Stimulated activated memory B cell treated with anti-CD40 and anti-IgM and Interleukin-4, amounts not matched to agents 10 μg/mL and 1 μg/mL and 100 μg/mL, for 72 hours (primary cell): ENCODE measurements around the gene DIO1.
A peak's percentile ranks its signal among the peaks of the same experiment; 100 is the strongest.

Experiments used
- ATAC-seq: fragments of 150-1000 bp; cut with Tn5 transposase; 2 replicates; pipeline ENCODE4 v1.10.0; 2021
- H3K27ac Mint-ChIP-seq: one replicate; pipeline ENCODE4 v1.8.0; 2022; ENCODE audit warnings: mild to moderate bottlenecking, mixed read lengths
- H3K27me3 Mint-ChIP-seq: one replicate; pipeline ENCODE4 v1.8.0; 2022; ENCODE audit warnings: mixed read lengths
- H3K36me3 Mint-ChIP-seq: one replicate; pipeline ENCODE4 v1.8.0; 2022; ENCODE audit warnings: mixed read lengths
- H3K4me1 Mint-ChIP-seq: one replicate; pipeline ENCODE4 v1.8.0; 2022; ENCODE audit warnings: mixed read lengths
- H3K4me3 Mint-ChIP-seq: one replicate; pipeline ENCODE4 v1.8.0; 2022; ENCODE audit warnings: mild to moderate bottlenecking, moderate library complexity, mixed read lengths
- H3K9me3 Mint-ChIP-seq: one replicate; pipeline ENCODE4 v1.8.0; 2022; ENCODE audit warnings: mixed read lengths

DIO1 gene

GRCh38 chr1:53911442-53911841, 17.5 kb downstream of the DIO1 start:
- no peak for ATAC-seq
- no peak overlapping the region for H3K27ac Mint-ChIP-seq
- H3K27me3 Mint-ChIP-seq = no peaks in the 10 kb centered on the region

DNA sequence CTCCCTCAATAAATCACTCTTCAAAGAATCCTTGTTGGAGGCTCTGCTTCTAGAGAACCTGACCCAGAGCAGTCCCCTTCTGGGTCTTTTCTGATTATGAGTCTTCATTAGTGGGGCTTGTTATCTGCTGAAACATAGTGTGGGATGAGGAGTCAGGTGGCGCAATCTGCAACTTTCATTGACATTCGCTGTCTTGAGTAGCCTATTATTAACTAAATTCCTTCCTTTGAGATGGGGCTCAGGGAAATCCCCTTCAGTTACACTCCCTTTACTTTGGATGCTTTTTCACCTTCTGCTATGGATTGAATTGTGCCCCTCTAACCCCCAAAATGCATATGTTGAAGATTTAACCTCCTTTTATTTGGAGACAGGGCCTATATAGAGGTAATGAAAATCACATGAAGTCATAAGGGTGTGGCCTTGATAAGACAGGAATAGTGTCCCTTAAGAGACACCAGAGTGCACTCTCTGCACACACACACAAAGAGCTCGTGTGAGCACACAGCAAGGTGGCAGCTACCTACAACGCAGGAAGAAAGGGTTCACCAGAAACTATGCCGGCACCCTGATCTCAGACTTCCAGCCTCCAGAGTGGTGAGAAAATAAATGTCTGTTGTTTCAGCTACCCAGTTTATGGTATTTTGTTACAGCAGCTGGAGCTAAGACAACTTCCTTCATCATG, 19.5 kb downstream of the DIO1 start:
- Mint-ChIP-seq H3K27ac (no peak overlapping the region), H3K27me3 (no peaks in the 10 kb centered on the region), H3K4me1 (no peaks in the 10 kb centered on the region), H3K36me3 (peaks cover 24% of the 10 kb centered on the region), H3K4me3 (no peak overlapping the region), H3K9me3 (no peaks in the 10 kb centered on the region)
- ATAC-seq = no peak

More at GRCh38 chr1:53911442-53911841, 17.5 kb downstream of the DIO1 start:
- Mint-ChIP-seq H3K4me1 (no peaks in the 10 kb centered on the region), H3K4me3 (no peak overlapping the region), H3K36me3 (peaks cover 14% of the 10 kb centered on the region), H3K9me3 (no peaks in the 10 kb centered on the region)

DNA sequence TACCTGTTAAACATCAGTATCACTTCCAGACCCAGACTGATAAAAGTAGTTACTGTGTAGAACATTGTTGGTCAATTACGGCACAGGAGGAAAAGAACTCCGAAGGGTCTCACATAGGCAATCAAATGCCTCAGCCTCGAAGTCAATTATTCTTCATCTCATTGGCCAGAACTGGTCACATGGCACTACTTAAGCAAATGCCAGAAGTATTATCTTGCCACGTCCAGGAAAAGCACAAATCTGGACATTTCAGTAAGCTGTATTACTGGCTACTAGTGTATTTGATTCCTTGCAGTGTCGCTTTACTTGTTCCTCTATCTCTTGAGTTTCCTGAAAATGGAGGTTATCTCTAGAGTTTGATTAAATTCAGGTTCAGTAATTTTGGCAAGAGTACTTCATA, 24.4 kb downstream of the DIO1 start:
- no peak overlapping the region for H3K4me3 Mint-ChIP-seq
- ATAC-seq = no peak
- no peak overlapping the region for H3K27ac Mint-ChIP-seq
- no peaks in the 10 kb centered on the region for H3K27me3 Mint-ChIP-seq
- no peaks in the 10 kb centered on the region for H3K9me3 Mint-ChIP-seq
- H3K4me1 Mint-ChIP-seq = no peaks in the 10 kb centered on the region
- H3K36me3 Mint-ChIP-seq = peaks cover 39% of the 10 kb centered on the region

- no peaks in the 10 kb centered on the region for H3K27me3 Mint-ChIP-seq
- no peaks in the 10 kb centered on the region for H3K9me3 Mint-ChIP-seq
- peaks cover 42% of the 10 kb centered on the region for H3K36me3 Mint-ChIP-seq
- no peak overlapping the region for H3K4me3 Mint-ChIP-seq
- ATAC-seq = no peak
- H3K27ac Mint-ChIP-seq = no peak overlapping the region
- no peaks in the 10 kb centered on the region for H3K4me1 Mint-ChIP-seq
These were observed 25.7 kb downstream of the DIO1 start for GRCh38 chr1:53919675-53920066.

GRCh38 chr1:53927376-53927881, 33.4 kb downstream of the DIO1 start:
- Mint-ChIP-seq H3K27me3 (no peaks in the 10 kb centered on the region), H3K27ac (no peak overlapping the region), H3K4me1 (no peaks in the 10 kb centered on the region), H3K36me3 (peaks cover 51% of the 10 kb centered on the region), H3K9me3 (no peaks in the 10 kb centered on the region), H3K4me3 (no peak overlapping the region)
- ATAC-seq = no peak

GRCh38 chr1:53929246-53929960, 35.4 kb downstream of the DIO1 start:
- Mint-ChIP-seq H3K36me3 (peaks cover 68% of the 10 kb centered on the region), H3K27ac (no peak overlapping the region), H3K4me3 (no peak overlapping the region), H3K4me1 (no peaks in the 10 kb centered on the region), H3K27me3 (no peaks in the 10 kb centered on the region), H3K9me3 (no peaks in the 10 kb centered on the region)
- no peak for ATAC-seq

DNA sequence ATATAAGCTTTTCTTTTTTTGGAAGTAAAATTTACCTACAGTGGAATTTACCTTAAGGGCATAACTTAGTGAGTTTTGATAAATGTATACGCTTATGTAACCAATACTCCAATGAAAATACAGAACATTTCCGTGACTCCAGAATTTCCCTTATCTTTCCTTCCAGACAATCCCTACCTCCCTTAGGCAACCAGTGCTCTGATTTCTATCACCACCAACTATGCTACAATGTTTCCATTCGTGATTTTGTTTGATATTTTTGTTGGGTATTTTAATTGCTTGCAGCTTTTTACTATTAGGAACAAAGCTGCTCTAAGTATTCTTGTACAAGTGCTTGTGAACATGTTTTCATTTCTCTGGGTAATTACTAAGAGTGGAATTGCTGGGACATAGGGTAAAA, 36.9 kb downstream of the DIO1 start:
- ATAC-seq = no peak
- Mint-ChIP-seq H3K4me1 (no peaks in the 10 kb centered on the region), H3K27ac (no peak overlapping the region), H3K27me3 (no peaks in the 10 kb centered on the region), H3K4me3 (no peak overlapping the region), H3K36me3 (peaks cover 71% of the 10 kb centered on the region), H3K9me3 (no peaks in the 10 kb centered on the region)

DNA sequence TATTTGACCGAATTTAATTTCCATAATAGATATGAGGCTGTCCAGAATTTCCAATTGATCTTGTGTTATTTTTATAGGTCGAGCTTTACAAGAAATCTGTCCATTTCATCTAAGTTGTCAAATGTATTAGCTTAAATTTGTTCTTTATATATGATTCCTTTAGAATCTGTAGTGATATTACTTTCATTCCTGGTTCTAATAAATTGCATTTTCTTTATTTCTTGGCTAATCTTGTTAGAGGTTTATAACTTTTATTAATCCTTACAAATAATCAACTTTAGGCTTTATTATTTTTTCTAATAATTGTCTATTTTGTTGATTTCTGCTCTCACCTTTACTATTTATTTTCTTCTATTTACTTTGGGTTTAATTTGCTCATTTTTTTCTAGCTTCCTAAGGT, 37.5 kb downstream of the DIO1 start:
- no peaks in the 10 kb centered on the region for H3K9me3 Mint-ChIP-seq
- peaks cover 72% of the 10 kb centered on the region for H3K36me3 Mint-ChIP-seq
- ATAC-seq = no peak
- no peak overlapping the region for H3K4me3 Mint-ChIP-seq
- H3K27me3 Mint-ChIP-seq = no peaks in the 10 kb centered on the region
- no peak overlapping the region for H3K27ac Mint-ChIP-seq
- peaks cover under 1% of the 10 kb centered on the region for H3K4me1 Mint-ChIP-seq

- Mint-ChIP-seq H3K4me3 (no peak overlapping the region), H3K4me1 (peaks cover 4% of the 10 kb centered on the region), H3K27me3 (no peaks in the 10 kb centered on the region), H3K9me3 (no peaks in the 10 kb centered on the region), H3K27ac (no peak overlapping the region), H3K36me3 (peaks cover 66% of the 10 kb centered on the region)
- ATAC-seq = no peak
These were observed 40.3 kb downstream of the DIO1 start for GRCh38 chr1:53934170-53934765.

GRCh38 chr1:53936430-53936829, 42.4 kb downstream of the DIO1 start:
- Mint-ChIP-seq H3K36me3 (peaks cover 57% of the 10 kb centered on the region), H3K27ac (no peak overlapping the region), H3K27me3 (no peaks in the 10 kb centered on the region)

DNA sequence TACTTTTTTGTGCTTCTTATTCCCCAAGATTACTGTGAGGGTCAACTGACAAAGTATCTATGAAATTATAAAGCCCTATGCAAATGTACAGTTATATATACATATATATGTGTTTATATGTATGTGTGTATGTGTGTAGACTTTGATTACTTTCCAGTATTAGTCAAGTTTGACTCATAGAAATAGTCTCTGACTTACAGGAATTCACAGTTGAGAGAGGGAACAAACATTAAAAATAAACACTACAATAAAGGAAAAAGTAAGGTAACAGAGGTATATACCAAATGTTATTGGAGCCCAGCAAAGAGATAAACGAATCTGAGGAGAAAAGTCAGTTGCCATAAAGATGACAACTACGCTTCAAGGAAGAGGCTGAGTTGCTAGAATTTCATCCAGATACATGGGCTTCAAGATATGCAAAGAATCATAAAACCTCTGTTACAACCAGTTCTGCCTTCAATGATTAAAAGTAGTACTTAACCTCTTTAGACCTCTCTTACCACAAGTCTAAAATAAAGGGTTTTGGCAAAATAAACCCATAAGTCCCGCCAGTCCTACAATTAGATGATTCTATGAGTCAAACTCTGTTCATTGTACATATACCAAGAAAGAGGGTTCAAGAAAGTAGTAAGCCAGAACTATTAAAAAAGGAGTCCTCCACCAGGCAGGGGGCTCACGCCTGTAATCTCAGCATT, 44.3 kb downstream of the DIO1 start:
- no peak for ATAC-seq
- peaks cover 50% of the 10 kb centered on the region for H3K36me3 Mint-ChIP-seq
- no peak overlapping the region for H3K27ac Mint-ChIP-seq
- no peaks in the 10 kb centered on the region for H3K9me3 Mint-ChIP-seq
- no peaks in the 10 kb centered on the region for H3K27me3 Mint-ChIP-seq
- H3K4me3 Mint-ChIP-seq = no peak overlapping the region
- H3K4me1 Mint-ChIP-seq = peaks cover 20% of the 10 kb centered on the region

More at GRCh38 chr1:53936430-53936829, 42.4 kb downstream of the DIO1 start:
- ATAC-seq = no peak
- H3K4me3 Mint-ChIP-seq = no peak overlapping the region
- H3K4me1 Mint-ChIP-seq = peaks cover 10% of the 10 kb centered on the region
- no peaks in the 10 kb centered on the region for H3K9me3 Mint-ChIP-seq

GRCh38 chr1:53942127-53942957, 48.4 kb downstream of the DIO1 start:
- Mint-ChIP-seq H3K36me3 (peaks cover 21% of the 10 kb centered on the region), H3K27ac (no peak overlapping the region), H3K4me1 (peaks cover 44% of the 10 kb centered on the region), H3K4me3 (no peak overlapping the region), H3K9me3 (no peaks in the 10 kb centered on the region), H3K27me3 (no peaks in the 10 kb centered on the region)
- ATAC-seq = no peak

GRCh38 chr1:53943090-53943489, 49.1 kb downstream of the DIO1 start:
- no peaks in the 10 kb centered on the region for H3K9me3 Mint-ChIP-seq
- peaks cover 46% of the 10 kb centered on the region for H3K4me1 Mint-ChIP-seq
- no peaks in the 10 kb centered on the region for H3K27me3 Mint-ChIP-seq
- ATAC-seq = no peak
- no peak overlapping the region for H3K27ac Mint-ChIP-seq
- H3K4me3 Mint-ChIP-seq = peak overlapping the region; percentile 16
- peaks cover 13% of the 10 kb centered on the region for H3K36me3 Mint-ChIP-seq

DNA sequence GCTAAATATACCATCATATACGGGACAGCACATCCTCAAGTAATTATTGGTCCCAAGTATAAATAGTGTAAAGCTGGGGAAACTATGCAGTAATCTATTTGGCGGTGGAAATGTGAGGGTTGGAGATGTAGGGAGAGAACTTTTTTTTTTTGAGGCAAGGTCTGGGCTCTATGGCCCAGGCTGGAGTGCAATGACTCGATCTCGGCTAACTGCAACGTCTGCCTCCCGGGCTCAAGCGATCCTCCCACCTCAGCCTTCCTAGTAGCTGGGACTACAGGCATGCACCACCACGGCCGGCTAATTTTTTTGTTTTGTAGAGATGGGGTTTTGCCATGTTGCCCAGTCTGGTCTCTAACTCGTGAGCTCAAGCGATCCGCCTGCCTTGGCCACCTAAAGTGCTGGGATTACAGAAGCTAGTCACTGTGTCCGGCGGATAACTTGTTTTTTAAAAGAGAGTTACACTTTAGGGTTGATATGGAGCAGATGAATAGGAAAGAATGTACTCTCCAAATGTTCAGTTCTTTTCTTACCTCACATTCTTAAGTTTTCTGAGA, 49.6 kb downstream of the DIO1 start:
- H3K4me1 Mint-ChIP-seq = peaks cover 46% of the 10 kb centered on the region
- H3K27ac Mint-ChIP-seq = no peak overlapping the region
- no peak for ATAC-seq
- no peaks in the 10 kb centered on the region for H3K9me3 Mint-ChIP-seq
- H3K27me3 Mint-ChIP-seq = no peaks in the 10 kb centered on the region
- peaks cover 9% of the 10 kb centered on the region for H3K36me3 Mint-ChIP-seq
- H3K4me3 Mint-ChIP-seq = no peak overlapping the region
